Panc1 (cell line): ENCODE measurements around the gene TBC1D2B. TPM values are rescaled to one million over a fixed set of nuclear protein-coding genes. Genes with fewer than 3 reads are reported as not detected.

Experiments used
- ATAC-seq: fragments of 200-7000 bp; cut with Tn5 transposase; 2 replicates; pipeline ENCODE4 v1.9.1; 2020; ENCODE audit warnings: mild to moderate bottlenecking, moderate library complexity
- BruUV-seq: library from RNA; stranded (reverse); fragments of 400-500 nt; replicated peaks from 2 replicates; lab custom pipeline; 2021; lab: Mats Ljungman, UMichigan
- CTCF ChIA-PET: fragments of 300-600 bp; sonication (Branson Sonifier 250); formaldehyde crosslinking; loops from one replicate; lab custom pipeline; 2022; ENCODE audit warnings: antibody characterized with exemption; lab: Charles Lee
- POLR2A ChIA-PET: fragments of 300-600 bp; sonication (Branson Sonifier 250); formaldehyde crosslinking; loops from one replicate; lab custom pipeline; 2022; ENCODE audit warnings: antibody characterized with exemption; lab: Charles Lee
- DNase-seq: peaks from one replicate; pipeline ENCODE4 v3.0.0-alpha.2; 2010; ENCODE audit warnings: low read depth, low spot score
- H3K27ac ChIP-seq: 2 replicates; pipeline ENCODE4 v1.5.1; 2011; ENCODE audit warnings: mild to moderate bottlenecking, low read length, inconsistent platforms
- H3K27me3 ChIP-seq: fragments of 200-500 bp; sonication (Bioruptor generic); 2 replicates; pipeline ENCODE4 v1.6.0; 2014; ENCODE audit warnings: low read length, inconsistent platforms; ENCODE audit not compliant: control insufficient read depth, insufficient read depth
- H3K36me3 ChIP-seq: fragments of 200-500 bp; sonication (Bioruptor generic); 2 replicates; pipeline ENCODE4 v1.5.1; 2014; ENCODE audit warnings: inconsistent platforms, mild to moderate bottlenecking, low read length, moderate library complexity; ENCODE audit not compliant: control insufficient read depth, insufficient read depth
- H3K4me1 ChIP-seq: 2 replicates; pipeline ENCODE4 v1.5.1; 2011; ENCODE audit warnings: inconsistent platforms, mild to moderate bottlenecking, low read length, moderate library complexity; ENCODE audit not compliant: control insufficient read depth, insufficient read depth
- H3K4me3 ChIP-seq, 2 experiments: 2 replicates each; pipeline ENCODE4 v1.5.1; 2011 to 2012; ENCODE audit warnings: low read depth in 2 of 2, low read length in 2 of 2, mild to moderate bottlenecking in 2 of 2, inconsistent platforms in 1 of 2, moderate library complexity in 1 of 2
- H3K9me3 ChIP-seq: fragments of 200-500 bp; sonication (Bioruptor generic); 2 replicates; pipeline ENCODE4 v1.5.1; 2014; ENCODE audit warnings: low read depth, mild to moderate bottlenecking, inconsistent platforms, low read length, moderate library complexity; ENCODE audit not compliant: control insufficient read depth, insufficient read depth
- POLR2AphosphoS5 ChIP-seq: IDR thresholded peaks from 2 replicates; pipeline ENCODE4 v1.6.1; 2012; ENCODE audit warnings: mild to moderate bottlenecking, low read depth, low read length, moderate library complexity
- SIN3A ChIP-seq: IDR thresholded peaks from 2 replicates; pipeline ENCODE4 v1.6.1; 2012; ENCODE audit warnings: low read depth, mild to moderate bottlenecking, low read length, moderate library complexity, borderline replicate concordance; ENCODE audit not compliant: insufficient read depth
- TCF7L2 ChIP-seq: IDR thresholded peaks from 2 replicates; pipeline ENCODE4 v1.6.1; 2011; ENCODE audit warnings: mild to moderate bottlenecking, low read depth, low read length, inconsistent platforms
- in situ Hi-C: cut with HindIII; loops from 2 replicates; pipeline ENCODE4 v1.10.0; 2016; ENCODE audit warnings: low sequenced_read_pairs, low pct_unique_long_range_greater_than_20kb
- intact Hi-C: fragments of 100-400 bp; cut with micrococcal nuclease; formaldehyde crosslinking; loops from one replicate; pipeline ENCODE4 v1.10.0; 2022; ENCODE audit not compliant: unreplicated experiment
- total RNA-seq: library from RNA; stranded (reverse); gene quantifications from one replicate; pipeline ENCODE4 v1.2.1, GENCODE V29; 2021; ENCODE audit not compliant: unreplicated experiment
- TF ChIP-seq, protein P1 (sequence below), 2 experiments: IDR thresholded peaks; 2 replicates each; pipeline ENCODE4 v1.6.1; 2011 to 2012; ENCODE audit warnings: low read depth in 2 of 2, control low read depth in 1 of 2, low read length in 1 of 2, mild to moderate bottlenecking in 1 of 2, moderate library complexity in 1 of 2; ENCODE audit not compliant: insufficient read depth in 1 of 2
- TF ChIP-seq, protein P2 (sequence below): fragments of 450-650 bp; IDR thresholded peaks from 2 replicates; pipeline ENCODE4 v1.5.1; 2017; ENCODE audit warnings: mild to moderate bottlenecking

Gene TBC1D2B
- total RNA-seq, 1 experiment from 2014 or later = 59.3 TPM

DNA sequence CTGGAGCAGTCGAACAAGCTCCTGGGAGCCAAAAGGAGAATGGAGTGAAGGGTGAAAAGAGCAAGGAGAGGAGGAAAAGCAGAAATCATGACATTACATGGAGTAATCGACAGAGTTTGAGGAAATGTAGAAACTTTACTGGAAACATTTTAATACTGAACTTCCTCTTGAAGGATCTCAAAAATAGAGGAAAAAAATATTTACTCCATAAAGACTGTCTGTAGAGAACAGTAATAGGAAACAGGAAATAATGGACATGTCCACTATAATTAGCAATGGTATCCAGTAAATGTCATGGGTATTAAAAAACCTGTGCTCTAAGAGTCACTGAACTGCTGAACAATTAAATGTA is 53.0 kb downstream of the TBC1D2B start:
- H3K4me1 ChIP-seq = no peaks in the 10 kb centered on the region
- intact Hi-C loops = no loop called here
- ChIA-PET POLR2A (no interaction called here), CTCF (interaction anchor here (0.7 kb wide), 1 partner anchor 60 kb away, joined by 3 read pairs; no protein-coding TSS in a partner anchor)
- H3K27me3 ChIP-seq = no peaks in the 10 kb centered on the region
- H3K4me3 ChIP-seq = no peak overlapping the region
- no TSS peak for BruUV-seq
- TF ChIP-seq, protein P1, sequence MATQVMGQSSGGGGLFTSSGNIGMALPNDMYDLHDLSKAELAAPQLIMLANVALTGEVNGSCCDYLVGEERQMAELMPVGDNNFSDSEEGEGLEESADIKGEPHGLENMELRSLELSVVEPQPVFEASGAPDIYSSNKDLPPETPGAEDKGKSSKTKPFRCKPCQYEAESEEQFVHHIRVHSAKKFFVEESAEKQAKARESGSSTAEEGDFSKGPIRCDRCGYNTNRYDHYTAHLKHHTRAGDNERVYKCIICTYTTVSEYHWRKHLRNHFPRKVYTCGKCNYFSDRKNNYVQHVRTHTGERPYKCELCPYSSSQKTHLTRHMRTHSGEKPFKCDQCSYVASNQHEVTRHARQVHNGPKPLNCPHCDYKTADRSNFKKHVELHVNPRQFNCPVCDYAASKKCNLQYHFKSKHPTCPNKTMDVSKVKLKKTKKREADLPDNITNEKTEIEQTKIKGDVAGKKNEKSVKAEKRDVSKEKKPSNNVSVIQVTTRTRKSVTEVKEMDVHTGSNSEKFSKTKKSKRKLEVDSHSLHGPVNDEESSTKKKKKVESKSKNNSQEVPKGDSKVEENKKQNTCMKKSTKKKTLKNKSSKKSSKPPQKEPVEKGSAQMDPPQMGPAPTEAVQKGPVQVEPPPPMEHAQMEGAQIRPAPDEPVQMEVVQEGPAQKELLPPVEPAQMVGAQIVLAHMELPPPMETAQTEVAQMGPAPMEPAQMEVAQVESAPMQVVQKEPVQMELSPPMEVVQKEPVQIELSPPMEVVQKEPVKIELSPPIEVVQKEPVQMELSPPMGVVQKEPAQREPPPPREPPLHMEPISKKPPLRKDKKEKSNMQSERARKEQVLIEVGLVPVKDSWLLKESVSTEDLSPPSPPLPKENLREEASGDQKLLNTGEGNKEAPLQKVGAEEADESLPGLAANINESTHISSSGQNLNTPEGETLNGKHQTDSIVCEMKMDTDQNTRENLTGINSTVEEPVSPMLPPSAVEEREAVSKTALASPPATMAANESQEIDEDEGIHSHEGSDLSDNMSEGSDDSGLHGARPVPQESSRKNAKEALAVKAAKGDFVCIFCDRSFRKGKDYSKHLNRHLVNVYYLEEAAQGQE (IDR thresholded peaks at IDR 0.05; ENCODE audit: insufficient read depth in 1 of 2, low read depth in 2 of 2, low read length in 1 of 2) = no peak
- TF ChIP-seq, protein P2, sequence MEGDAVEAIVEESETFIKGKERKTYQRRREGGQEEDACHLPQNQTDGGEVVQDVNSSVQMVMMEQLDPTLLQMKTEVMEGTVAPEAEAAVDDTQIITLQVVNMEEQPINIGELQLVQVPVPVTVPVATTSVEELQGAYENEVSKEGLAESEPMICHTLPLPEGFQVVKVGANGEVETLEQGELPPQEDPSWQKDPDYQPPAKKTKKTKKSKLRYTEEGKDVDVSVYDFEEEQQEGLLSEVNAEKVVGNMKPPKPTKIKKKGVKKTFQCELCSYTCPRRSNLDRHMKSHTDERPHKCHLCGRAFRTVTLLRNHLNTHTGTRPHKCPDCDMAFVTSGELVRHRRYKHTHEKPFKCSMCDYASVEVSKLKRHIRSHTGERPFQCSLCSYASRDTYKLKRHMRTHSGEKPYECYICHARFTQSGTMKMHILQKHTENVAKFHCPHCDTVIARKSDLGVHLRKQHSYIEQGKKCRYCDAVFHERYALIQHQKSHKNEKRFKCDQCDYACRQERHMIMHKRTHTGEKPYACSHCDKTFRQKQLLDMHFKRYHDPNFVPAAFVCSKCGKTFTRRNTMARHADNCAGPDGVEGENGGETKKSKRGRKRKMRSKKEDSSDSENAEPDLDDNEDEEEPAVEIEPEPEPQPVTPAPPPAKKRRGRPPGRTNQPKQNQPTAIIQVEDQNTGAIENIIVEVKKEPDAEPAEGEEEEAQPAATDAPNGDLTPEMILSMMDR = no peak
- TF ChIP-seq POLR2AphosphoS5 = no peak
- no peak for TF ChIP-seq TCF7L2
- TF ChIP-seq SIN3A = no peak
- ATAC-seq (no peak), DNase-seq (no peak)
- H3K9me3 ChIP-seq = no peaks in the 10 kb centered on the region
- in situ Hi-C loops = no loop called here
- peaks cover 8% of the 10 kb centered on the region for H3K36me3 ChIP-seq
- H3K27ac ChIP-seq = no peak overlapping the region

DNA sequence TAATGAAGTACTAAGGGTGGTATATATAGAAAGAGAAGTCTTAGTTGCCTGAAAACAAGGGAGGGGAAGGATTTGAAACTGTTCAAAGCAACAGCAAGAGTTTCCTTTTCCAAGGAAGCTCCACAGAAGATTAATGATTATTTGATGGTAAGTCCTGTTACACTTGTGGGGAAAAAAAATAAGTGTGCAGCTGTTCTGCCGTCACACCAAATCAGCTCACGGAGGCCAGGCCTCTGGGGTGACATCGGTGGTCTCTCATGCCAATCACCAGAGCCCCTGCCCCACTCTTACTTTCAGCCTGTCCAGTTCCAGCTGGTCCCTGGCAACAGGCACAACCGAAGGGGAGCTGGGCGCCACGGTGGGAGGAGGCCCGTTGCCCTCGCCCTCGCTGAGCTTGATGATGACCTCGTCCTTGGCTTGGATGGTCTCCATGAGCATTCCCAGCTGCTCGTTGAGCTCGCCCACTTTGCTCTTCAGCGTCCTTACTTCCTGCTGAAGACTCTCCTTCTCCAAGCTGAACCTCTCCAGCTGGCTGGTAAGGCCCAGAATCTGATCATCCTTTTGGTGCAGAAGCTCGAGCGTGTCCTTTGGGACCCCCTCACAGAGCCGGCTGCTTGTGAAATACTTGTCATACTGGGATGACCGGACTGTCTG is 53.5 kb downstream of the TBC1D2B start:
- TF ChIP-seq POLR2AphosphoS5 = no peak
- intact Hi-C loops = no loop called here
- ChIA-PET POLR2A (no interaction called here), CTCF (interaction anchor here (0.7 kb wide), 1 partner anchor 59 kb away, joined by 3 read pairs; no protein-coding TSS in a partner anchor)
- Histone ChIP-seq H3K36me3 (peaks cover 8% of the 10 kb centered on the region), H3K27me3 (no peaks in the 10 kb centered on the region), H3K9me3 (no peaks in the 10 kb centered on the region), H3K27ac (no peak overlapping the region), H3K4me3 (no peak overlapping the region), H3K4me1 (no peaks in the 10 kb centered on the region)
- ATAC-seq (no peak), DNase-seq (no peak)
- BruUV-seq = no TSS peak
- in situ Hi-C loops = no loop called here

DNA sequence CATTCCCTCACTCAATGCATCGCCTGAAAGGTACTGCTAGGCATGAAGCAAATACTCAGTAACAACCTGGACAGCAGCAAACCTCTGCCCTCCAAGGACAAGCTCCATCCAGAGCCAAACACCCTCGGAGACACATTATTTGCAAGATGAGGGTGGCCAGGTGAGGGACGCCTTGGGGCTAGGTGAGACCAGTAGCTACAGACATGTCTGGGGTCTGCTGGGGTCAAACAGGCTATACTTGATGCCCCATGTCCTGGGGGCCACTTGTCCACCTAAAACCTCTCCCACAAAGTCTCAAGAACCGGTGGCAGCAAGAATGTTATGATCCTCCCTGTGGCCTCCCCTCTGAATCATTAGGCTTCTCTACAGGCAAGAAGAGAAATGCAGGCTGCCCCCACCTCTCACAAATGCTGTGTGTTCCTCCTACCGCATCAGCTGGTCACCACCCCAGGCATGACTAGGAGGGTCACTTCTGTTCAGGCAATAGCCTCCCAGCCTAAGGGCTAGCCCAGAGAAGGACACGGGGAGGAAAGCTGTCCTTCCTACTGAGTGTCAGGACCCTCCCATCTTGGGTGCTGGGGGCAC is 54.3 kb downstream of the TBC1D2B start:
- no peak for TF ChIP-seq SIN3A
- TF ChIP-seq, protein P2 = no peak
- no peak for TF ChIP-seq POLR2AphosphoS5
- no peak for TF ChIP-seq TCF7L2
- TF ChIP-seq, protein P1 (IDR thresholded peaks at IDR 0.05; ENCODE audit: insufficient read depth in 1 of 2, low read depth in 2 of 2, low read length in 1 of 2) = no peak
- CTCF ChIA-PET = no interaction called here
- no TSS peak for BruUV-seq
- Histone ChIP-seq H3K36me3 (peaks cover 6% of the 10 kb centered on the region), H3K27me3 (no peaks in the 10 kb centered on the region), H3K4me3 (no peak overlapping the region), H3K9me3 (no peaks in the 10 kb centered on the region), H3K4me1 (no peaks in the 10 kb centered on the region), H3K27ac (no peak overlapping the region)
- POLR2A ChIA-PET = no interaction called here
- ATAC-seq (no peak), DNase-seq (no peak)
- in situ Hi-C loops (no loop called here), intact Hi-C loops (no loop called here)
